ENCODE measurements around the gene HMCN2. TPM values are rescaled to one million over a fixed set of nuclear protein-coding genes. Genes with fewer than 3 reads are reported as not detected.

HMCN2 gene
- total RNA-seq, 6 experiments from 2014 or later = 0.31 to 2.0 (median 1.1) TPM

- 32% methylated on average over 8 of the region's 20 CpGs for WGBS (ENCODE audit: insufficient coverage, low coverage, low lambda C conversion rate, missing lambda C conversion rate)
- peak overlapping the region in 2 of 3 donors; percentile 32 to 52 for H3K27ac ChIP-seq
- DNase-seq = peak; percentile 86 to 92 (median 90)
Observed at GRCh38 chr9:130466537-130467217, 201.1 kb downstream of the HMCN2 start.

DNA sequence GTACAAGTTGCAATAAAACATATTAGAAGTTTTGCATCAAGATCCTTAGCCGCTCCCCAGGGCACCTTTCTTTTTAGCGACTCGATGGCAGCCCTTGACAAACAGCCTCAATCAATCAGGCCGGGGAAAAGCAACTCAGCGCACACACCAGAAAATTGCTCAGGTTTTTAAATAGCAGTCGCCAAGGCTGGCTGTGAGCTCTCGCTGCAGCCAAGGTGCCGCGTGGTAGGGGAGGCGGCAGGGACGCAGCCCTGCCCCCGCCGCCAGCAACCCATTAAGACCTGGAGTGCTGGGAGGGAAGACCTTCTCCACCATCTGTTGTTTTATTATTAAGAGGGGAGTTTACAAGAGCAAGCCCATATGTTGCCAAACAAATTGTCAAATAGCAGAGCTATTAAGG is 201.8 kb downstream of the HMCN2 start:
- Histone ChIP-seq H3K27me3 (no peaks in the 10 kb centered on the region), H3K9me3 (no peaks in the 10 kb centered on the region), H3K4me1 (peaks cover 0 to 48% (median 9%) of the 10 kb centered on the region in 4 donors), H3K36me3 (peaks cover 0 to 90% (median 24%) of the 10 kb centered on the region in 4 donors), H3K4me3 (no peak overlapping the region), H3K27ac (peak overlapping the region in 1 of 3 donors; percentile 12)
- ATAC-seq (no peak), DNase-seq (no peak)
- intact Hi-C loops (cut with DNase I) = no loop called here
- TF ChIP-seq CTCF (IDR thresholded peaks at IDR 0.05) (no peak), POLR2A (IDR thresholded peaks at IDR 0.05) (no peak)
- WGBS (ENCODE audit: insufficient coverage, low coverage, low lambda C conversion rate, missing lambda C conversion rate) = 50% methylated on average over 4 of the region's 13 CpGs

More at GRCh38 chr9:130466537-130467217, 201.1 kb downstream of the HMCN2 start:
- H3K9me3 ChIP-seq = no peaks in the 10 kb centered on the region
- H3K36me3 ChIP-seq = peaks cover 0 to 89% (median 25%) of the 10 kb centered on the region in 4 donors
- TF ChIP-seq CTCF (IDR thresholded peaks at IDR 0.05) = no peak
- TF ChIP-seq POLR2A (IDR thresholded peaks at IDR 0.05) = no peak
- H3K4me1 ChIP-seq = peaks cover 0 to 52% (median 9%) of the 10 kb centered on the region in 4 donors
- ATAC-seq = peak; percentile 65 to 88 (median 88)
- intact Hi-C loops (cut with DNase I) = no loop called here
- H3K27me3 ChIP-seq = no peaks in the 10 kb centered on the region
- H3K4me3 ChIP-seq = no peak overlapping the region

DNA sequence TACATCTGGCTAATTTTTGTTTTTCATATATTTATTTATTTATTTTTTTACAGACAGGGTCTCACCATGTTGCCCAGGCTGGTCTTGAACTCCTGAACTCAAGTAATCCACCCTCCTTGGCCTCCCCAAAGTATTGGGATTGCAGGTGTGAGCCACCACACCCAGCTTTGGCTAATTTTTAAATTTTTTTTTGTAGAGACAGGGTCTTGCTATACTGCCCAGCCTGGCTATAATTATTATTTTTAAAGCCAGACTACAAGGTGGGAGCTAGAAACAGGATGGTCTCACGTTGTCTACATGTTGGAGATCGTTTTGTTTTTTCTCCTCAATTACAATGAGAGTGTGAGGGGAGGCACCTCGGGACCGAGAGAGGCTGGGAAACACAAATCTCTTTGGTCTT is 203.0 kb downstream of the HMCN2 start:
- H3K27ac ChIP-seq = peak overlapping the region in 1 of 3 donors; percentile 8
- H3K36me3 ChIP-seq = peaks cover 0 to 89% (median 21%) of the 10 kb centered on the region in 4 donors
- no peak for TF ChIP-seq CTCF (IDR thresholded peaks at IDR 0.05)
- no peak for TF ChIP-seq POLR2A (IDR thresholded peaks at IDR 0.05)
- 74% methylated on average over 3 of the region's 4 CpGs for WGBS (ENCODE audit: insufficient coverage, low coverage, low lambda C conversion rate, missing lambda C conversion rate)
- H3K27me3 ChIP-seq = no peaks in the 10 kb centered on the region
- intact Hi-C loops (cut with DNase I) = no loop called here
- no peaks in the 10 kb centered on the region for H3K9me3 ChIP-seq
- peaks cover 0 to 35% (median 9%) of the 10 kb centered on the region in 4 donors for H3K4me1 ChIP-seq
- DNase-seq (no peak), ATAC-seq (no peak)
- H3K4me3 ChIP-seq = no peak overlapping the region

- no peaks in the 10 kb centered on the region for H3K9me3 ChIP-seq
- WGBS (ENCODE audit: insufficient coverage, low coverage, low lambda C conversion rate, missing lambda C conversion rate) = no CpG with 5 or more reads among the region's 10 CpGs
- H3K27ac ChIP-seq = no peak overlapping the region
- H3K4me1 ChIP-seq = peaks cover 0 to 19% (median 8%) of the 10 kb centered on the region in 4 donors
- intact Hi-C loops (cut with DNase I) = loop anchor here (5.0 kb wide), 2 partner anchors 197 to 207 kb away; no protein-coding TSS in a partner anchor
- ATAC-seq = no peak
- no peak for DNase-seq
- TF ChIP-seq CTCF (IDR thresholded peaks at IDR 0.05) = no peak
- TF ChIP-seq POLR2A (IDR thresholded peaks at IDR 0.05) = no peak
- peaks cover 0 to 93% (median 20%) of the 10 kb centered on the region in 4 donors for H3K36me3 ChIP-seq
- H3K4me3 ChIP-seq = no peak overlapping the region
- no peaks in the 10 kb centered on the region for H3K27me3 ChIP-seq
Observed at GRCh38 chr9:130470269-130470668, 204.7 kb downstream of the HMCN2 start.

Measured in right lobe of liver (tissue), 6 donors.